ENCODE data around the gene MKLN1. TPM values are rescaled to one million over a fixed set of nuclear protein-coding genes. Genes with fewer than 3 reads are reported as not detected.

Gene MKLN1
- total RNA-seq, 1 experiment from 2014 or later: 34.3 TPM

- Mint-ChIP-seq H3K36me3 (ENCODE audit: insufficient read depth in 1 of 3, low read depth in 3 of 3) (no peaks in the 10 kb centered on the region), H3K9me3 (no peaks in the 10 kb centered on the region), H3K4me1 (peaks cover 14% of the 10 kb centered on the region in 2 experiments), H3K27ac (no peak overlapping the region), H3K4me3 (no peak overlapping the region), H3K27me3 (ENCODE audit: low read depth) (no peaks in the 10 kb centered on the region)
- H4K91ac ChIP-seq (ENCODE audit: insufficient read length, low read depth, low read length): no peak overlapping the region
- H2AFZ ChIP-seq (ENCODE audit: low read length): no peak overlapping the region
- no peak overlapping the region for H3K9ac ChIP-seq (ENCODE audit: extremely low read depth, insufficient read length, low read length)
- H3K4me2 ChIP-seq (ENCODE audit: insufficient read depth, insufficient read length, low read length): no peak overlapping the region
- no peaks in the 10 kb centered on the region for H3K27me3 ChIP-seq (ENCODE audit: insufficient read depth, low read length)
- no peak overlapping the region for H4K5ac ChIP-seq (ENCODE audit: insufficient read length, low read depth, low read length)
- no peak overlapping the region for H4K8ac ChIP-seq (replicated peaks; ENCODE audit: insufficient read length, low read depth, low read length)
- no peak overlapping the region for H2BK15ac ChIP-seq (ENCODE audit: low read depth, low read length)
- H3K79me2 ChIP-seq (ENCODE audit: insufficient read depth, low read length): no peaks in the 10 kb centered on the region
- H3K23ac ChIP-seq (ENCODE audit: insufficient read length, low read depth, low read length): no peak overlapping the region
- WGBS (ENCODE audit: extremely low coverage, insufficient read length, low lambda C conversion rate): no CpG with 5 or more reads among the region's 4 CpGs
- H3K27ac ChIP-seq (ENCODE audit: insufficient read length, low read depth, low read length): no peak overlapping the region
- H4K20me1 ChIP-seq (ENCODE audit: control insufficient read depth, insufficient read depth, insufficient read length): no peaks in the 10 kb centered on the region
- no peak overlapping the region for H3K18ac ChIP-seq (ENCODE audit: insufficient read length, low read depth, low read length)
- H3T11ph ChIP-seq (ENCODE audit: low read length): no peak overlapping the region
- H2BK120ac ChIP-seq (ENCODE audit: low read depth, low read length, poor library complexity, severe bottlenecking): no peak overlapping the region
- H2BK12ac ChIP-seq (ENCODE audit: insufficient read length, low read depth, low read length): no peak overlapping the region
- no peaks in the 10 kb centered on the region for H3K23me2 ChIP-seq (ENCODE audit: insufficient read length, low read depth, low read length, poor library complexity, severe bottlenecking)
- H3K79me1 ChIP-seq (ENCODE audit: insufficient read depth, low read depth, low read length, poor library complexity, severe bottlenecking): no peaks in the 10 kb centered on the region
- H3K14ac ChIP-seq (ENCODE audit: insufficient read depth, low read length): no peak overlapping the region
- no peak overlapping the region for H2AK5ac ChIP-seq (ENCODE audit: insufficient read length, low read length)
- no peak overlapping the region for H2BK20ac ChIP-seq (ENCODE audit: low read depth, low read length, poor library complexity, severe bottlenecking)
- TF ChIP-seq CTCF (conservative IDR thresholded peaks at IDR 0.05): no peak
- H3K4ac ChIP-seq (ENCODE audit: low read depth, low read length): no peak overlapping the region
- H3K9me3 ChIP-seq (ENCODE audit: control insufficient read depth, low read depth, low read length): no peaks in the 10 kb centered on the region
- DNase-seq: no peak
- no peaks in the 10 kb centered on the region for H3K4me1 ChIP-seq (ENCODE audit: insufficient read depth, low read length)
- no peak overlapping the region for H2BK5ac ChIP-seq (ENCODE audit: insufficient read length, low read length)
- no peak overlapping the region for H3K56ac ChIP-seq (ENCODE audit: insufficient read length, low read depth, low read length)
Measured at GRCh38 chr7:131288450-131288849, 39.2 kb upstream of the MKLN1 start.
